Measurements from ENCODE around the gene ARHGAP27. TPM values are rescaled to one million over a fixed set of nuclear protein-coding genes. Genes with fewer than 3 reads are reported as not detected.
A peak's percentile ranks its signal among the peaks of the same experiment; 100 is the strongest.
"Not testable (repeated sequence)": the region's sequence is repeated elsewhere in the genome, so short reads cannot be mapped to it uniquely, and the experiment has no call there.

Gene ARHGAP27
- total RNA-seq, 1 experiment from 2014 or later, result 39.2 TPM

GRCh38 chr17:45345554-45346215 lies 87.0 kb downstream of the ARHGAP27 start:
- in situ Hi-C loops (cut with HindIII; ENCODE audit: low pct_unique_long_range_greater_than_20kb, low sequenced_read_pairs) (no loop called here), intact Hi-C loops (cut with micrococcal nuclease; ENCODE audit: unreplicated experiment) (no loop called here)
- ATAC-seq (no peak), DNase-seq (ENCODE audit: low read depth, low spot score) (no peak)
- no peak for TF ChIP-seq POLR2AphosphoS5 (IDR thresholded peaks at IDR 0.05; ENCODE audit: low read depth, low read length)
- TF ChIP-seq TCF7L2 (IDR thresholded peaks at IDR 0.05; ENCODE audit: low read depth, low read length), result peak; percentile 73
- H3K9me3 ChIP-seq (ENCODE audit: control insufficient read depth, insufficient read depth, low read depth, low read length), result no peaks in the 10 kb centered on the region
- BruUV-seq (replicated peaks), result no TSS peak
- H3K4me3 ChIP-seq (ENCODE audit: low read depth in 2 of 2, low read length in 2 of 2), result no peak overlapping the region
- H3K4me1 ChIP-seq (ENCODE audit: control insufficient read depth, insufficient read depth, low read length), result peaks cover 23% of the 10 kb centered on the region
- no peaks in the 10 kb centered on the region for H3K27me3 ChIP-seq (ENCODE audit: control insufficient read depth, insufficient read depth, low read length)
- CTCF ChIA-PET, result interaction anchor here (0.6 kb wide), 1 partner anchor 847 kb away, joined by 6 read pairs; the partner anchor contains the start of gene KANSL1
- POLR2A ChIA-PET, result no interaction called here
- no peaks in the 10 kb centered on the region for H3K36me3 ChIP-seq (ENCODE audit: control insufficient read depth, insufficient read depth, low read length)
- H3K27ac ChIP-seq (ENCODE audit: low read length), result peak overlapping the region; percentile 79

- intact Hi-C loops (cut with micrococcal nuclease; ENCODE audit: unreplicated experiment) (no loop called here), in situ Hi-C loops (cut with HindIII; ENCODE audit: low pct_unique_long_range_greater_than_20kb, low sequenced_read_pairs) (no loop called here)
- TF ChIP-seq POLR2AphosphoS5 (IDR thresholded peaks at IDR 0.05; ENCODE audit: low read depth, low read length) (no peak), SIN3A (IDR thresholded peaks at IDR 0.05; ENCODE audit: borderline replicate concordance, insufficient read depth, low read depth, low read length) (no peak), REST (IDR thresholded peaks at IDR 0.05; ENCODE audit: insufficient read depth in 1 of 2, low read depth in 2 of 2, low read length in 1 of 2) (no peak), CTCF (IDR thresholded peaks at IDR 0.05) (no peak), TCF7L2 (IDR thresholded peaks at IDR 0.05; ENCODE audit: low read depth, low read length) (no peak)
- CTCF ChIA-PET, result interaction anchor here (0.6 kb wide), 1 partner anchor 848 kb away, joined by 6 read pairs; the partner anchor contains the start of gene KANSL1
- Histone ChIP-seq H3K36me3 (ENCODE audit: control insufficient read depth, insufficient read depth, low read length) (no peaks in the 10 kb centered on the region), H3K4me1 (ENCODE audit: control insufficient read depth, insufficient read depth, low read length) (peaks cover 23% of the 10 kb centered on the region), H3K27ac (ENCODE audit: low read length) (peak overlapping the region; percentile 79), H3K9me3 (ENCODE audit: control insufficient read depth, insufficient read depth, low read depth, low read length) (no peaks in the 10 kb centered on the region), H3K27me3 (ENCODE audit: control insufficient read depth, insufficient read depth, low read length) (no peaks in the 10 kb centered on the region), H3K4me3 (ENCODE audit: low read depth in 2 of 2, low read length in 2 of 2) (no peak overlapping the region)
- BruUV-seq (replicated peaks), result no TSS peak
- DNase-seq (ENCODE audit: low read depth, low spot score) (no peak), ATAC-seq (no peak)
- POLR2A ChIA-PET, result no interaction called here
Observed at GRCh38 chr17:45345246-45345553, 87.5 kb downstream of the ARHGAP27 start.

GRCh38 chr17:45343967-45344664 lies 88.6 kb downstream of the ARHGAP27 start:
- H3K9me3 ChIP-seq (ENCODE audit: control insufficient read depth, insufficient read depth, low read depth, low read length); DNase-seq (ENCODE audit: low read depth, low spot score); CTCF ChIA-PET; in situ Hi-C loops (cut with HindIII; ENCODE audit: low pct_unique_long_range_greater_than_20kb, low sequenced_read_pairs); POLR2A ChIA-PET; BruUV-seq (replicated peaks); H3K4me3 ChIP-seq (ENCODE audit: low read depth in 2 of 2, low read length in 2 of 2); H3K27me3 ChIP-seq (ENCODE audit: control insufficient read depth, insufficient read depth, low read length); H3K36me3 ChIP-seq (ENCODE audit: control insufficient read depth, insufficient read depth, low read length); intact Hi-C loops (cut with micrococcal nuclease; ENCODE audit: unreplicated experiment); ATAC-seq: not testable (repeated sequence)
- peaks cover 32% of the 10 kb centered on the region for H3K4me1 ChIP-seq (ENCODE audit: control insufficient read depth, insufficient read depth, low read length)
- H3K27ac ChIP-seq (ENCODE audit: low read length), result peak overlapping the region; percentile 88; the same call in 1 of the 2 replicates

Other genes starting within 250 kb of the ARHGAP27 start
- gene FMNL1, start 211.0 kb downstream of the ARHGAP27 start, total RNA-seq (2021; ENCODE audit: unreplicated experiment), result 20.0 TPM
- gene SPATA32, start 170.8 kb downstream of the ARHGAP27 start, total RNA-seq (2021; ENCODE audit: unreplicated experiment), result 0.26 TPM
- gene MAP3K14, start 115.8 kb downstream of the ARHGAP27 start, total RNA-seq (2021; ENCODE audit: unreplicated experiment), result 80.8 TPM
- 28.5 TPM for gene PLEKHM1, start 57.9 kb upstream of the ARHGAP27 start, total RNA-seq (2021; ENCODE audit: unreplicated experiment)